ENCODE data around the gene BCS1L. TPM values are rescaled to one million over a fixed set of nuclear protein-coding genes. Genes with fewer than 3 reads are reported as not detected.

BCS1L gene
- total and polyA plus RNA-seq, 2 of the 13 experiments (the other 11 are each of a cell fraction or from before 2014, with no cell fraction given), result 48.9 to 76.0 TPM

DNA sequence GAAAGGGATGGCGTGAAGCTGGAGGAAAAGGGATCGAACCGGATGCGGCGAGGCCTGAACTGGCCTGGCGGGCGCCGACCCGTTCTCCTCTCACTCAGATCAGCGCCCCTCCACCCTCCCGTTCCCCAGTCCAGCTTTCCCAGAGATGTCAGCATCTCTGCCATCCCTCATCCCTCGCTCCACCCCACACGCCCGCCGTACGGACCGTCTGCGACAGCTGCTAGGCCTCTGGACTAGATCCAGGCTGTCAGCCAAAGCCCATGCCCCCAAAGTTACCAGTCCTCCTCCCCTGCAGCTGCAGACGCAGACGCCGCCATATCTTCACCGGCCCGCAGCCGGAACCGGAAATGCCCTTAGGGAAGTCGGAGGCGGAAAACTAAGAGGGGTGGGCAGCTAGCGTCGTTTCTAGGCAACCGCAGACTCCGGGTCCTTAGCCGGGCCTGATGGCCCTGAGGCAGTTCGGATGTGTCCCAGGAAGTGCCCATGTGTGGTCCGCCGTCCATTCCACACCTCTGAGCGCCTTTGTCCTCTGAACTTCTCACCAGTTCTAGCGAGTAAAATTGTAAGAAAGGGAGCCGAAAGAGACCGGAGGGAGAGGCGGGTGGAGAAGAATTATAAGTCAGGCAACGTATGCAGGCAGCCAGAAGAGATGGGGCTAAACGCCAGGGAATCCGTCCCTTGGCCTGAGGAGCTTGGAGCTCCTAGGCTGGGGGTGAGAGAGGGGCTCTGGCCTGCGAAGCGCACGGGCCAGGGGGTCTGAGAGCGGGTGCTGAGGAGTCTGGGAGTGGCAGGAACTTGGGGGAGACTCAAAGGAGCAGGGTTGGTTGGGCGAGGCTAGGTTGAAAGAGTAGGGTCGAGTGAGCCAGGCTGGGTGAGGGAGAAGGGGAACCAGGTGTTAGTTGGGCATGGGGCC is 12.4 kb downstream of the BCS1L start, which contains the start of the genes RNF25 and STK36 (continued):
- TF ChIP-seq, protein P1, sequence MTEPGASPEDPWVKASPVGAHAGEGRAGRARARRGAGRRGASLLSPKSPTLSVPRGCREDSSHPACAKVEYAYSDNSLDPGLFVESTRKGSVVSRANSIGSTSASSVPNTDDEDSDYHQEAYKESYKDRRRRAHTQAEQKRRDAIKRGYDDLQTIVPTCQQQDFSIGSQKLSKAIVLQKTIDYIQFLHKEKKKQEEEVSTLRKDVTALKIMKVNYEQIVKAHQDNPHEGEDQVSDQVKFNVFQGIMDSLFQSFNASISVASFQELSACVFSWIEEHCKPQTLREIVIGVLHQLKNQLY (CRISPR knock-in tag; IDR thresholded peaks at IDR 0.05), result no peak
- TF ChIP-seq ETV6 (CRISPR knock-in tag; conservative IDR thresholded peaks at IDR 0.05) (peak; percentile 96), KDM6A (CRISPR knock-in tag; IDR thresholded peaks at IDR 0.05; ENCODE audit: low read depth) (no peak), IKZF1 (IDR thresholded peaks at IDR 0.05) (no peak), FLYWCH1 (CRISPR knock-in tag; IDR thresholded peaks at IDR 0.05) (no peak), ZNF746 (CRISPR knock-in tag; IDR thresholded peaks at IDR 0.05) (no peak; the same call in 1 of the 2 replicates), KAT2B (IDR thresholded peaks at IDR 0.05; ENCODE audit: borderline replicate concordance, low read depth, low read length) (no peak), ZNF24 (IDR thresholded peaks at IDR 0.05) (no peak), ZNF10 (CRISPR knock-in tag; IDR thresholded peaks at IDR 0.05; ENCODE audit: borderline replicate concordance, low read depth) (no peak), ZNF44 (CRISPR knock-in tag; IDR thresholded peaks at IDR 0.05) (no peak), SNAPC2 (CRISPR knock-in tag; IDR thresholded peaks at IDR 0.05) (peak; percentile 77), ZNF878 (CRISPR knock-in tag; IDR thresholded peaks at IDR 0.05) (no peak), KDM1A (CRISPR knock-in tag; IDR thresholded peaks at IDR 0.05) (0 out of 2 replicates have a peak, but pooled peaks have one; percentile 53), GFI1 (CRISPR knock-in tag; IDR thresholded peaks at IDR 0.05; ENCODE audit: borderline replicate concordance) (peak; percentile 70; the same call in 1 of the 2 replicates), ZNF549 (CRISPR knock-in tag; IDR thresholded peaks at IDR 0.05) (no peak), KMT2B (CRISPR knock-in tag; IDR thresholded peaks at IDR 0.05) (peak; percentile 84), MXI1 (IDR thresholded peaks at IDR 0.05; ENCODE audit: borderline replicate concordance, low read depth, low read length) (peak; percentile 94; the same call in 2 of the 3 replicates), ZNF232 (CRISPR knock-in tag; IDR thresholded peaks at IDR 0.05; ENCODE audit: borderline replicate concordance) (0 out of 2 replicates have a peak, but pooled peaks have one; percentile 54), MYNN (CRISPR knock-in tag; IDR thresholded peaks at IDR 0.05; ENCODE audit: low read depth) (no peak), ZNF616 (CRISPR knock-in tag; IDR thresholded peaks at IDR 0.05; ENCODE audit: low read depth) (0 out of 2 replicates have a peak, but pooled peaks have one; percentile 44), ELF3 (CRISPR knock-in tag; IDR thresholded peaks at IDR 0.05) (peak; percentile 94)
- TF ChIP-seq, protein P2, sequence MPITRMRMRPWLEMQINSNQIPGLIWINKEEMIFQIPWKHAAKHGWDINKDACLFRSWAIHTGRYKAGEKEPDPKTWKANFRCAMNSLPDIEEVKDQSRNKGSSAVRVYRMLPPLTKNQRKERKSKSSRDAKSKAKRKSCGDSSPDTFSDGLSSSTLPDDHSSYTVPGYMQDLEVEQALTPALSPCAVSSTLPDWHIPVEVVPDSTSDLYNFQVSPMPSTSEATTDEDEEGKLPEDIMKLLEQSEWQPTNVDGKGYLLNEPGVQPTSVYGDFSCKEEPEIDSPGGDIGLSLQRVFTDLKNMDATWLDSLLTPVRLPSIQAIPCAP (CRISPR knock-in tag; IDR thresholded peaks at IDR 0.05; ENCODE audit: low read depth), result 0 out of 2 replicates have a peak, but pooled peaks have one; percentile 38
- TF ChIP-seq, protein P3, sequence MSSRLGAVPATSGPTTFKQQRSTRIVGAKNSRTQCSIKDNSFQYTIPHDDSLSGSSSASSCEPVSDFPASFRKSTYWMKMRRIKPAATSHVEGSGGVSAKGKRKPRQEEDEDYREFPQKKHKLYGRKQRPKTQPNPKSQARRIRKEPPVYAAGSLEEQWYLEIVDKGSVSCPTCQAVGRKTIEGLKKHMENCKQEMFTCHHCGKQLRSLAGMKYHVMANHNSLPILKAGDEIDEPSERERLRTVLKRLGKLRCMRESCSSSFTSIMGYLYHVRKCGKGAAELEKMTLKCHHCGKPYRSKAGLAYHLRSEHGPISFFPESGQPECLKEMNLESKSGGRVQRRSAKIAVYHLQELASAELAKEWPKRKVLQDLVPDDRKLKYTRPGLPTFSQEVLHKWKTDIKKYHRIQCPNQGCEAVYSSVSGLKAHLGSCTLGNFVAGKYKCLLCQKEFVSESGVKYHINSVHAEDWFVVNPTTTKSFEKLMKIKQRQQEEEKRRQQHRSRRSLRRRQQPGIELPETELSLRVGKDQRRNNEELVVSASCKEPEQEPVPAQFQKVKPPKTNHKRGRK (CRISPR knock-in tag; IDR thresholded peaks at IDR 0.05), result no peak
- TF ChIP-seq, protein P4, sequence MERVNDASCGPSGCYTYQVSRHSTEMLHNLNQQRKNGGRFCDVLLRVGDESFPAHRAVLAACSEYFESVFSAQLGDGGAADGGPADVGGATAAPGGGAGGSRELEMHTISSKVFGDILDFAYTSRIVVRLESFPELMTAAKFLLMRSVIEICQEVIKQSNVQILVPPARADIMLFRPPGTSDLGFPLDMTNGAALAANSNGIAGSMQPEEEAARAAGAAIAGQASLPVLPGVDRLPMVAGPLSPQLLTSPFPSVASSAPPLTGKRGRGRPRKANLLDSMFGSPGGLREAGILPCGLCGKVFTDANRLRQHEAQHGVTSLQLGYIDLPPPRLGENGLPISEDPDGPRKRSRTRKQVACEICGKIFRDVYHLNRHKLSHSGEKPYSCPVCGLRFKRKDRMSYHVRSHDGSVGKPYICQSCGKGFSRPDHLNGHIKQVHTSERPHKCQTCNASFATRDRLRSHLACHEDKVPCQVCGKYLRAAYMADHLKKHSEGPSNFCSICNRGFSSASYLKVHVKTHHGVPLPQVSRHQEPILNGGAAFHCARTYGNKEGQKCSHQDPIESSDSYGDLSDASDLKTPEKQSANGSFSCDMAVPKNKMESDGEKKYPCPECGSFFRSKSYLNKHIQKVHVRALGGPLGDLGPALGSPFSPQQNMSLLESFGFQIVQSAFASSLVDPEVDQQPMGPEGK (CRISPR knock-in tag; IDR thresholded peaks at IDR 0.05), result peak; percentile 30; the same call in 1 of the 2 replicates
- TF ChIP-seq, protein P5, sequence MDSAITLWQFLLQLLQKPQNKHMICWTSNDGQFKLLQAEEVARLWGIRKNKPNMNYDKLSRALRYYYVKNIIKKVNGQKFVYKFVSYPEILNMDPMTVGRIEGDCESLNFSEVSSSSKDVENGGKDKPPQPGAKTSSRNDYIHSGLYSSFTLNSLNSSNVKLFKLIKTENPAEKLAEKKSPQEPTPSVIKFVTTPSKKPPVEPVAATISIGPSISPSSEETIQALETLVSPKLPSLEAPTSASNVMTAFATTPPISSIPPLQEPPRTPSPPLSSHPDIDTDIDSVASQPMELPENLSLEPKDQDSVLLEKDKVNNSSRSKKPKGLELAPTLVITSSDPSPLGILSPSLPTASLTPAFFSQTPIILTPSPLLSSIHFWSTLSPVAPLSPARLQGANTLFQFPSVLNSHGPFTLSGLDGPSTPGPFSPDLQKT (CRISPR knock-in tag; IDR thresholded peaks at IDR 0.05; ENCODE audit: borderline replicate concordance), result 0 out of 2 replicates have a peak, but pooled peaks have one; percentile 64

Data from HepG2 (cell line).